ENCODE data around the gene SLC25A13. TPM values are rescaled to one million over a fixed set of nuclear protein-coding genes. Genes with fewer than 3 reads are reported as not detected.

The SLC25A13 gene
- total RNA-seq, 1 experiment from 2014 or later, result 77.2 TPM

- TF ChIP-seq ELF4 (CRISPR knock-in tag; IDR thresholded peaks at IDR 0.05; ENCODE audit: low read depth) (0 out of 2 replicates have a peak, but pooled peaks have one; percentile 79), OVOL2 (CRISPR knock-in tag; IDR thresholded peaks at IDR 0.05; ENCODE audit: borderline replicate concordance) (no peak), ZBTB21 (CRISPR knock-in tag; IDR thresholded peaks at IDR 0.05; ENCODE audit: borderline replicate concordance) (no peak), ATF1 (CRISPR knock-in tag; IDR thresholded peaks at IDR 0.05) (peak; percentile 91; the same call in 1 of the 2 replicates), ZNF263 (CRISPR knock-in tag; IDR thresholded peaks at IDR 0.05; ENCODE audit: low read depth) (peak; percentile 54; the same call in 1 of the 2 replicates), SP1 (CRISPR knock-in tag; conservative IDR thresholded peaks at IDR 0.05) (peak; percentile 74), E2F1 (CRISPR knock-in tag; IDR thresholded peaks at IDR 0.05) (peak; percentile 90), TCF7 (CRISPR knock-in tag; IDR thresholded peaks at IDR 0.05; ENCODE audit: low read depth) (peak; percentile 63; the same call in 1 of the 2 replicates), MXD4 (CRISPR knock-in tag; IDR thresholded peaks at IDR 0.05; ENCODE audit: borderline replicate concordance) (no peak), E2F5 (CRISPR knock-in tag; IDR thresholded peaks at IDR 0.05) (peak; percentile 95), HMGXB4 (CRISPR knock-in tag; IDR thresholded peaks at IDR 0.05) (peak; percentile 89), ZNF512 (CRISPR knock-in tag; IDR thresholded peaks at IDR 0.05; ENCODE audit: borderline replicate concordance) (no peak), ZNF232 (CRISPR knock-in tag; IDR thresholded peaks at IDR 0.05) (no peak), FOXK1 (CRISPR knock-in tag; IDR thresholded peaks at IDR 0.05) (peak; percentile 76), PREB (CRISPR knock-in tag; IDR thresholded peaks at IDR 0.05; ENCODE audit: borderline replicate concordance) (peak; percentile 85; the same call in 1 of the 2 replicates), TEAD1 (CRISPR knock-in tag; IDR thresholded peaks at IDR 0.05) (peak; percentile 92), ZNF416 (CRISPR knock-in tag; IDR thresholded peaks at IDR 0.05) (no peak), FOXP4 (CRISPR knock-in tag; IDR thresholded peaks at IDR 0.05) (peak; percentile 74; the same call in 1 of the 2 replicates), FOXP1 (CRISPR knock-in tag; IDR thresholded peaks at IDR 0.05; ENCODE audit: borderline replicate concordance) (peak; percentile 91), FOXJ3 (CRISPR knock-in tag; IDR thresholded peaks at IDR 0.05; ENCODE audit: borderline replicate concordance) (no peak)
- TF ChIP-seq, protein P1, sequence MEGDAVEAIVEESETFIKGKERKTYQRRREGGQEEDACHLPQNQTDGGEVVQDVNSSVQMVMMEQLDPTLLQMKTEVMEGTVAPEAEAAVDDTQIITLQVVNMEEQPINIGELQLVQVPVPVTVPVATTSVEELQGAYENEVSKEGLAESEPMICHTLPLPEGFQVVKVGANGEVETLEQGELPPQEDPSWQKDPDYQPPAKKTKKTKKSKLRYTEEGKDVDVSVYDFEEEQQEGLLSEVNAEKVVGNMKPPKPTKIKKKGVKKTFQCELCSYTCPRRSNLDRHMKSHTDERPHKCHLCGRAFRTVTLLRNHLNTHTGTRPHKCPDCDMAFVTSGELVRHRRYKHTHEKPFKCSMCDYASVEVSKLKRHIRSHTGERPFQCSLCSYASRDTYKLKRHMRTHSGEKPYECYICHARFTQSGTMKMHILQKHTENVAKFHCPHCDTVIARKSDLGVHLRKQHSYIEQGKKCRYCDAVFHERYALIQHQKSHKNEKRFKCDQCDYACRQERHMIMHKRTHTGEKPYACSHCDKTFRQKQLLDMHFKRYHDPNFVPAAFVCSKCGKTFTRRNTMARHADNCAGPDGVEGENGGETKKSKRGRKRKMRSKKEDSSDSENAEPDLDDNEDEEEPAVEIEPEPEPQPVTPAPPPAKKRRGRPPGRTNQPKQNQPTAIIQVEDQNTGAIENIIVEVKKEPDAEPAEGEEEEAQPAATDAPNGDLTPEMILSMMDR (IDR thresholded peaks at IDR 0.05), result no peak
- TF ChIP-seq, protein P2, sequence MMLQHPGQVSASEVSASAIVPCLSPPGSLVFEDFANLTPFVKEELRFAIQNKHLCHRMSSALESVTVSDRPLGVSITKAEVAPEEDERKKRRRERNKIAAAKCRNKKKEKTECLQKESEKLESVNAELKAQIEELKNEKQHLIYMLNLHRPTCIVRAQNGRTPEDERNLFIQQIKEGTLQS (CRISPR knock-in tag; conservative IDR thresholded peaks at IDR 0.05), result no peak
- TF ChIP-seq, protein P3, sequence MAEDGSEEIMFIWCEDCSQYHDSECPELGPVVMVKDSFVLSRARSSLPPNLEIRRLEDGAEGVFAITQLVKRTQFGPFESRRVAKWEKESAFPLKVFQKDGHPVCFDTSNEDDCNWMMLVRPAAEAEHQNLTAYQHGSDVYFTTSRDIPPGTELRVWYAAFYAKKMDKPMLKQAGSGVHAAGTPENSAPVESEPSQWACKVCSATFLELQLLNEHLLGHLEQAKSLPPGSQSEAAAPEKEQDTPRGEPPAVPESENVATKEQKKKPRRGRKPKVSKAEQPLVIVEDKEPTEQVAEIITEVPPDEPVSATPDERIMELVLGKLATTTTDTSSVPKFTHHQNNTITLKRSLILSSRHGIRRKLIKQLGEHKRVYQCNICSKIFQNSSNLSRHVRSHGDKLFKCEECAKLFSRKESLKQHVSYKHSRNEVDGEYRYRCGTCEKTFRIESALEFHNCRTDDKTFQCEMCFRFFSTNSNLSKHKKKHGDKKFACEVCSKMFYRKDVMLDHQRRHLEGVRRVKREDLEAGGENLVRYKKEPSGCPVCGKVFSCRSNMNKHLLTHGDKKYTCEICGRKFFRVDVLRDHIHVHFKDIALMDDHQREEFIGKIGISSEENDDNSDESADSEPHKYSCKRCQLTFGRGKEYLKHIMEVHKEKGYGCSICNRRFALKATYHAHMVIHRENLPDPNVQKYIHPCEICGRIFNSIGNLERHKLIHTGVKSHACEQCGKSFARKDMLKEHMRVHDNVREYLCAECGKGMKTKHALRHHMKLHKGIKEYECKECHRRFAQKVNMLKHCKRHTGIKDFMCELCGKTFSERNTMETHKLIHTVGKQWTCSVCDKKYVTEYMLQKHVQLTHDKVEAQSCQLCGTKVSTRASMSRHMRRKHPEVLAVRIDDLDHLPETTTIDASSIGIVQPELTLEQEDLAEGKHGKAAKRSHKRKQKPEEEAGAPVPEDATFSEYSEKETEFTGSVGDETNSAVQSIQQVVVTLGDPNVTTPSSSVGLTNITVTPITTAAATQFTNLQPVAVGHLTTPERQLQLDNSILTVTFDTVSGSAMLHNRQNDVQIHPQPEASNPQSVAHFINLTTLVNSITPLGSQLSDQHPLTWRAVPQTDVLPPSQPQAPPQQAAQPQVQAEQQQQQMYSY (CRISPR knock-in tag; IDR thresholded peaks at IDR 0.05), result 0 out of 2 replicates have a peak, but pooled peaks have one; percentile 4
Measured at GRCh38 chr7:96321658-96322372, at the start of gene SLC25A13 (continued).
